ENCODE measurements around the gene CRELD1. TPM values are rescaled to one million over a fixed set of nuclear protein-coding genes. Genes with fewer than 3 reads are reported as not detected.

Gene CRELD1
- total RNA-seq, 1 experiment from 2014 or later, result 15.5 TPM

GRCh38 chr3:9951962-9952805, 18.6 kb downstream of the CRELD1 start, which contains the start of gene PRRT3:
TSS of gene PRRT3 (minus strand) at chr3:9952408. CDS start at chr3:9950115, 2,293 bp downstream.
- Histone ChIP-seq H3K27ac (ENCODE audit: insufficient read length, low read depth, low read length) (no peak within 1 kb of the TSS), H3K4me1 (ENCODE audit: insufficient read depth, low read length) (peaks cover 3% of the 10 kb centered on the region; the same call in 1 of the 2 replicates), H2BK5ac (ENCODE audit: insufficient read length, low read length) (no peak within 1 kb of the TSS), H3T11ph (ENCODE audit: low read length) (no peak within 1 kb of the TSS), H2BK20ac (ENCODE audit: low read depth, low read length, poor library complexity, severe bottlenecking) (no peak within 1 kb of the TSS), H3K9ac (ENCODE audit: extremely low read depth, insufficient read length, low read length) (no peak within 1 kb of the TSS), H3K9me3 (ENCODE audit: control insufficient read depth, low read depth, low read length) (no peaks in the 10 kb centered on the region), H3K18ac (ENCODE audit: insufficient read length, low read depth, low read length) (no peak within 1 kb of the TSS), H4K5ac (ENCODE audit: insufficient read length, low read depth, low read length) (no peak within 1 kb of the TSS), H3K27me3 (ENCODE audit: insufficient read depth, low read length) (no peaks in the 10 kb centered on the region; the same call in 1 of the 2 replicates), H3K4me2 (ENCODE audit: insufficient read depth, insufficient read length, low read length) (peak within 1 kb of the TSS; percentile 66), H2BK120ac (ENCODE audit: low read depth, low read length, poor library complexity, severe bottlenecking) (no peak within 1 kb of the TSS), H3K79me2 (ENCODE audit: insufficient read depth, low read length) (no peaks in the 10 kb centered on the region), H3K4ac (ENCODE audit: low read depth, low read length) (no peak within 1 kb of the TSS), H3K14ac (ENCODE audit: insufficient read depth, low read length) (no peak within 1 kb of the TSS), H4K20me1 (ENCODE audit: control insufficient read depth, insufficient read depth, insufficient read length) (no peaks in the 10 kb centered on the region), H2BK15ac (ENCODE audit: low read depth, low read length) (no peak within 1 kb of the TSS; the same call in 1 of the 2 replicates), H2BK12ac (ENCODE audit: insufficient read length, low read depth, low read length) (no peak within 1 kb of the TSS), H4K91ac (ENCODE audit: insufficient read length, low read depth, low read length) (no peak within 1 kb of the TSS), H3K79me1 (ENCODE audit: insufficient read depth, low read depth, low read length, poor library complexity, severe bottlenecking) (no peaks in the 10 kb centered on the region), H3K56ac (ENCODE audit: insufficient read length, low read depth, low read length) (no peak within 1 kb of the TSS), H3K23ac (ENCODE audit: insufficient read length, low read depth, low read length) (no peak within 1 kb of the TSS), H2AFZ (ENCODE audit: low read length) (no peak within 1 kb of the TSS), H3K23me2 (ENCODE audit: insufficient read length, low read depth, low read length, poor library complexity, severe bottlenecking) (peaks cover 10% of the 10 kb centered on the region), H4K8ac (replicated peaks; ENCODE audit: insufficient read length, low read depth, low read length) (no peak within 1 kb of the TSS), H2AK5ac (ENCODE audit: insufficient read length, low read length) (no peak within 1 kb of the TSS)
- Mint-ChIP-seq H3K27me3 (ENCODE audit: low read depth) (peaks cover 51% of the 10 kb centered on the region), H3K36me3 (ENCODE audit: insufficient read depth in 1 of 3, low read depth in 3 of 3) (peaks cover 2 to 9% (median 6%) of the 10 kb centered on the region in 3 experiments; a peak in 5 of 7 replicates), H3K4me3 (peak within 1 kb of the TSS; percentile 75 to 85), H3K4me1 (peaks cover 27 to 34% of the 10 kb centered on the region in 2 experiments), H3K27ac (no peak within 1 kb of the TSS), H3K9me3 (no peaks in the 10 kb centered on the region)
- TF ChIP-seq CTCF (conservative IDR thresholded peaks at IDR 0.05), result no peak
- no CpG with 5 or more reads among the region's 52 CpGs for WGBS (ENCODE audit: extremely low coverage, insufficient read length, low lambda C conversion rate)
- DNase-seq, result peak; percentile 71
